K562 (cell line): Measurements from ENCODE around the gene ESRRG. TPM values are rescaled to one million over a fixed set of nuclear protein-coding genes. Genes with fewer than 3 reads are reported as not detected.

Source experiments
- ATAC-seq: fragments of 200-7000 bp; cut with Tn5 transposase; 3 replicates; pipeline ENCODE4 v1.9.1; 2020; ENCODE audit warnings: moderate library complexity
- BruUV-seq: library from RNA; stranded (reverse); fragments of 400-500 nt; replicated peaks from 2 replicates; lab custom pipeline; 2021; lab: Mats Ljungman, UMichigan
- CTCF ChIA-PET: fragments of 300-600 bp; formaldehyde crosslinking; extraction: SDS; loops from one replicate; lab custom pipeline; 2021; ENCODE audit warnings: low intra/inter-chr PET ratio; lab: Yijun Ruan, JAX
- POLR2A ChIA-PET: fragments of 300-600, 350-650 bp; sonication (Branson Sonifier 250); formaldehyde crosslinking; extraction: SDS; loops from one replicate; lab custom pipeline; 2021; ENCODE audit warnings: antibody characterized with exemption, inconsistent platforms; lab: Yijun Ruan, JAX
- DNase-seq, 4 experiments: peaks; one replicate each; pipeline versions ENCODE4 v3.0.0 to v3.0.0-alpha.2; 2011 to 2018; ENCODE audit warnings: low spot score in 3 of 4, mixed read lengths in 3 of 4; ENCODE audit errors: extremely low read depth in 1 of 4
- FAIRE-seq: peaks from 2 replicates; lab custom pipeline; 2011; peaks lifted over from hg19 to GRCh38; lab: Jason Lieb, UNC
- H2AFZ ChIP-seq: 2 replicates; pipeline ENCODE4 v1.6.0; 2011; ENCODE audit warnings: low read depth, low read length, control low read depth, inconsistent platforms
- H3K27ac ChIP-seq: fragments of 200-600 bp; 3 replicates; pipeline ENCODE4 v1.8.0; 2011; ENCODE audit warnings: low read depth, mild to moderate bottlenecking, control low read depth, inconsistent platforms, low read length, moderate library complexity, mixed read lengths; ENCODE audit errors: extremely low read depth
- H3K27me3 ChIP-seq, 2 experiments: fragments of 300-600 bp in 1 of 2; 2 replicates in 1 of 2; 3 replicates in 1 of 2; pipeline versions ENCODE4 v1.6.0 to v1.8.0; 2011; ENCODE audit warnings: inconsistent platforms in 2 of 2, low read length in 2 of 2, mild to moderate bottlenecking in 1 of 2, mixed read lengths in 1 of 2, moderate library complexity in 1 of 2; ENCODE audit not compliant: control insufficient read depth in 2 of 2, insufficient read depth in 2 of 2
- H3K36me3 ChIP-seq: fragments of 300-600 bp; 3 replicates; pipeline ENCODE4 v1.8.0; 2011; ENCODE audit warnings: mild to moderate bottlenecking, low read length, inconsistent platforms; ENCODE audit not compliant: control insufficient read depth, insufficient read depth
- H3K4me1 ChIP-seq, 2 experiments: fragments of 200-600 bp in 1 of 2; replicated peaks in 1 of 2; 2 replicates in 1 of 2; 3 replicates in 1 of 2; pipeline versions ENCODE4 v1.5.1 to v1.8.0; 2011; ENCODE audit warnings: inconsistent platforms in 2 of 2, low read length in 2 of 2, mild to moderate bottlenecking in 1 of 2, mixed read lengths in 1 of 2, moderate library complexity in 1 of 2; ENCODE audit not compliant: control insufficient read depth in 2 of 2, insufficient read depth in 2 of 2
- H3K4me2 ChIP-seq: 2 replicates; pipeline ENCODE4 v1.6.1; 2011; ENCODE audit warnings: low read length, control low read depth, inconsistent platforms, mixed read lengths; ENCODE audit not compliant: insufficient read depth
- H3K4me3 ChIP-seq: fragments of 200-600 bp; sonication (generic), shearing (Covaris generic); 2 replicates; pipeline ENCODE4 v1.5.1; 2016; ENCODE audit warnings: control low read depth, inconsistent platforms
- H3K79me2 ChIP-seq: fragments of 200-600 bp; 3 replicates; pipeline ENCODE4 v1.8.0; 2011; ENCODE audit warnings: low read length, inconsistent platforms; ENCODE audit not compliant: control insufficient read depth, insufficient read depth
- H3K9ac ChIP-seq, 2 experiments: 2 replicates each; pipeline versions ENCODE4 v1.6.0 to v1.6.1; 2011; ENCODE audit warnings: low read depth in 2 of 2, low read length in 2 of 2, control low read depth in 1 of 2, inconsistent platforms in 1 of 2, mild to moderate bottlenecking in 1 of 2, mixed read lengths in 1 of 2; ENCODE audit not compliant: insufficient read depth in 1 of 2
- H3K9me1 ChIP-seq: one replicate; pipeline ENCODE4 v1.6.0; 2011; ENCODE audit warnings: inconsistent platforms, mild to moderate bottlenecking, low read length, moderate library complexity; ENCODE audit not compliant: control insufficient read depth, insufficient read depth
- H3K9me3 ChIP-seq: replicated peaks from 2 replicates; pipeline ENCODE4 v1.5.1; 2011; ENCODE audit warnings: low read depth, low read length, inconsistent platforms; ENCODE audit not compliant: control insufficient read depth, insufficient read depth
- H4K20me1 ChIP-seq: replicated peaks from 2 replicates; pipeline ENCODE4 v1.6.1; 2011; ENCODE audit warnings: low read length, inconsistent platforms, mixed read lengths; ENCODE audit not compliant: control insufficient read depth, insufficient read depth
- GTF3C2 ChIP-seq: IDR thresholded peaks from 3 replicates; pipeline ENCODE4 v1.6.1; 2011; ENCODE audit warnings: borderline replicate concordance, mild to moderate bottlenecking, moderate library complexity; ENCODE audit not compliant: insufficient read length; ENCODE audit errors: extremely low read depth
- MGA ChIP-seq: fragments of 450-650 bp; IDR thresholded peaks from 2 replicates; pipeline ENCODE4 v1.6.1; 2016; ENCODE audit warnings: mild to moderate bottlenecking, moderate library complexity
- SRF ChIP-seq, 2 experiments: fragments of 250-450, 450-650 bp in 1 of 2; sonication (Bioruptor Pico) in 1 of 2; sonication (generic) in 1 of 2; formaldehyde crosslinking; IDR thresholded peaks; 2 replicates each; pipeline versions ENCODE4 v1.5.0 to v1.5.1; 2020 to 2022; ENCODE audit warnings: mild to moderate bottlenecking in 1 of 2, missing genetic modification reagents in 1 of 2
- ZBTB26 ChIP-seq: fragments of 450-650 bp; formaldehyde crosslinking; IDR thresholded peaks from 2 replicates; pipeline ENCODE4 v1.4.0; 2022; ENCODE audit warnings: missing genetic modification characterization
- ZFP30 ChIP-seq: fragments of 250-450 bp; sonication (Bioruptor Pico); IDR thresholded peaks from 2 replicates; pipeline ENCODE4 v1.8.0; 2022; ENCODE audit warnings: moderate library complexity, mild to moderate bottlenecking, inconsistent platforms, borderline replicate concordance
- ZNF324 ChIP-seq: fragments of 250-450 bp; sonication (Bioruptor Pico); IDR thresholded peaks from 2 replicates; pipeline ENCODE4 v1.4.0; 2020; ENCODE audit warnings: mild to moderate bottlenecking
- WGBS: fragments of 100-300 bp; shearing (Covaris generic); methylation state at CpG from one replicate; pipeline ENCODE4 v1.1.6; 2016; ENCODE audit warnings: low coverage, mixed read lengths; ENCODE audit not compliant: insufficient coverage; ENCODE audit errors: missing lambda C conversion rate; 5-methylcytosine and 5-hydroxymethylcytosine counted together
- in situ Hi-C: fragments of 300-500 bp; cut with MboI; formaldehyde crosslinking; loops from 4 replicates; pipeline ENCODE4 v1.15.0; 2018; ENCODE audit warnings: inconsistent platforms, mixed read lengths
- intact Hi-C: fragments of 100-400 bp; cut with micrococcal nuclease; formaldehyde crosslinking; loops from 2 replicates; pipeline ENCODE4 v1.14.2; 2022
- polyA plus RNA-seq, 8 experiments: library from polyadenylated mRNA; depleted of rRNA in 4 of 8; stranded (reverse) in 5 of 8; unstranded in 3 of 8; fragments of >200 nt; fragmentation: Nextera tagmentation in 2 of 8; fragmentation: Illumina TruSeq in 1 of 8; extraction: Ambion mirVana in 2 of 8; extraction: Trizol in 1 of 8; gene quantifications; 2 replicates each; pipeline versions ENCODE4 v1.2.1 to v1.2.3, GENCODE V29; 2011 to 2014; ENCODE audit warnings: inconsistent platforms in 1 of 8, missing spikeins in 1 of 8
- total RNA-seq, 7 experiments: library from RNA; depleted of rRNA in 6 of 7; stranded (reverse); fragments of >200 nt in 6 of 7; fragmentation: Illumina TruSeq in 2 of 7; extraction: Trizol in 2 of 7; gene quantifications; 2 replicates each; pipeline versions ENCODE4 v1.2.1 to v1.2.3, GENCODE V29; 2011 to 2021; ENCODE audit warnings: low replicate concordance in 1 of 7

The ESRRG gene
- total and polyA plus RNA-seq, 9 of the 15 experiments (the other 6 are each of a cell fraction or from before 2014, with no cell fraction given) = not detected

GRCh38 chr1:216750961-216751360 lies 27.7 kb upstream of the ESRRG start:
- in situ Hi-C loops (no loop called here), intact Hi-C loops (no loop called here)
- Histone ChIP-seq H4K20me1 (no peaks in the 10 kb centered on the region), H3K36me3 (no peaks in the 10 kb centered on the region), H3K4me3 (no peak overlapping the region), H3K9me1 (no peaks in the 10 kb centered on the region), H3K79me2 (no peaks in the 10 kb centered on the region), H3K27ac (no peak overlapping the region), H3K9me3 (no peaks in the 10 kb centered on the region), H3K9ac (no peak overlapping the region), H2AFZ (no peak overlapping the region), H3K4me1 (no peaks in the 10 kb centered on the region), H3K27me3 (no peaks in the 10 kb centered on the region), H3K4me2 (no peak overlapping the region)
- no peak for FAIRE-seq
- ChIA-PET CTCF (no interaction called here), POLR2A (no interaction called here)
- no peak for ATAC-seq
- BruUV-seq = no TSS peak
- DNase-seq = no peak
- WGBS = 3% methylated on average over 2 of the region's 2 CpGs
- TF ChIP-seq MGA (no peak), ZBTB26 (CRISPR knock-in tag) (no peak), GTF3C2 (no peak), SRF (CRISPR knock-in tag; IDR thresholded peaks at IDR 0.05) (no peak), ZFP30 (no peak), ZNF324 (no peak)
